Right renal cortex interstitium (tissue), 3 donors: ENCODE data around the gene LAMA5. TPM values are rescaled to one million over a fixed set of nuclear protein-coding genes. Genes with fewer than 3 reads are reported as not detected.
"Not testable (repeated sequence)": the region's sequence is repeated elsewhere in the genome, so short reads cannot be mapped to it uniquely, and the experiment has no call there.

ENCODE experiments used
- DNase-seq, 3 donors: peaks; one replicate each; pipeline ENCODE4 v3.0.0-alpha.2; 2013; ENCODE audit warnings: low read depth in 3 of 3, low spot score in 2 of 3
- polyA plus RNA-seq, 3 donors: library from polyadenylated mRNA; unstranded; fragments of 120-200 nt; gene quantifications; one replicate each; pipeline ENCODE4 v1.2.1, GENCODE V29; 2013; ENCODE audit not compliant: insufficient read length in 3 of 3

The LAMA5 gene
- polyA plus RNA-seq, 3 donors, result 72.5 to 82.7 (median 79.9) TPM

GRCh38 chr20:62389601-62390087 lies 22.5 kb upstream of the LAMA5 start:
- DNase-seq, result no peak

GRCh38 chr20:62388839-62389600 lies 21.9 kb upstream of the LAMA5 start:
- DNase-seq, result no peak

- DNase-seq, result no peak
These were observed 21.0 kb upstream of the LAMA5 start for GRCh38 chr20:62387933-62388635.

- DNase-seq, result no peak
These were observed 20.3 kb upstream of the LAMA5 start for GRCh38 chr20:62387219-62387913.

GRCh38 chr20:62386383-62387218 lies 19.5 kb upstream of the LAMA5 start, which contains the start of gene RPS21:
Gene RPS21, plus strand, starts transcription at chr20:62387103. Its CDS starts 236 bp downstream, at chr20:62387339.
- no peak for DNase-seq

GRCh38 chr20:62382306-62383198 lies 15.4 kb upstream of the LAMA5 start:
- no peak for DNase-seq

GRCh38 chr20:62381842-62382241 lies 14.7 kb upstream of the LAMA5 start:
- DNase-seq, result no peak

GRCh38 chr20:62381202-62381797 lies 14.2 kb upstream of the LAMA5 start:
- no peak for DNase-seq

GRCh38 chr20:62378215-62378614 lies 11.1 kb upstream of the LAMA5 start:
- no peak for DNase-seq

- no peak for DNase-seq
These were observed 10.6 kb upstream of the LAMA5 start for GRCh38 chr20:62377615-62378178.

GRCh38 chr20:62377064-62377461 lies 10.0 kb upstream of the LAMA5 start:
- DNase-seq, result no peak

- DNase-seq, result no peak
These were observed 9.3 kb upstream of the LAMA5 start for GRCh38 chr20:62376112-62377063.

GRCh38 chr20:62374331-62375152 lies 7.4 kb upstream of the LAMA5 start:
- no peak for DNase-seq

- not testable (repeated sequence) for DNase-seq
These were observed 6.6 kb upstream of the LAMA5 start for GRCh38 chr20:62373631-62374179.

GRCh38 chr20:62372042-62372993 lies 5.2 kb upstream of the LAMA5 start:
- no peak for DNase-seq
